HEK293T (cell line): ENCODE results near the gene DSG2.

Experiments
- ARNT ChIP-seq: fragments of 450-650 bp; IDR thresholded peaks from 2 replicates; pipeline ENCODE4 v1.6.1; 2017; ENCODE audit warnings: mild to moderate bottlenecking
- FOXM1 ChIP-seq: fragments of 450-650 bp; IDR thresholded peaks from 2 replicates; pipeline ENCODE4 v1.6.1; 2017; ENCODE audit warnings: mild to moderate bottlenecking, borderline replicate concordance
- LEF1 ChIP-seq: fragments of 450-650 bp; IDR thresholded peaks from 2 replicates; pipeline ENCODE4 v1.6.1; 2017; ENCODE audit warnings: mild to moderate bottlenecking, borderline replicate concordance

GRCh38 chr18:31579375-31579774 lies 81.4 kb downstream of the DSG2 start:
- no peak for TF ChIP-seq ARNT
- TF ChIP-seq LEF1 = no peak
- no peak for TF ChIP-seq FOXM1
